Testis (tissue), 2 donors: ENCODE data around the gene AGAP2.

Experiments used
- POLR2A ChIP-seq: fragments of 450-650 bp; IDR thresholded peaks from one replicate; pipeline ENCODE4 v1.6.1; 2017; ENCODE audit warnings: antibody characterized with exemption, mild to moderate bottlenecking, moderate library complexity
- TF ChIP-seq, protein P1 (sequence below), 3 experiments: fragments of 450-650 bp in 2 of 3; fragments of 200-600 bp in 1 of 3; sonication (generic) in 1 of 3; IDR thresholded peaks; one replicate each; pipeline ENCODE4 v1.5.1; 2016 to 2019; ENCODE audit warnings: antibody characterized with exemption in 3 of 3, mild to moderate bottlenecking in 2 of 3, moderate library complexity in 1 of 3

DNA sequence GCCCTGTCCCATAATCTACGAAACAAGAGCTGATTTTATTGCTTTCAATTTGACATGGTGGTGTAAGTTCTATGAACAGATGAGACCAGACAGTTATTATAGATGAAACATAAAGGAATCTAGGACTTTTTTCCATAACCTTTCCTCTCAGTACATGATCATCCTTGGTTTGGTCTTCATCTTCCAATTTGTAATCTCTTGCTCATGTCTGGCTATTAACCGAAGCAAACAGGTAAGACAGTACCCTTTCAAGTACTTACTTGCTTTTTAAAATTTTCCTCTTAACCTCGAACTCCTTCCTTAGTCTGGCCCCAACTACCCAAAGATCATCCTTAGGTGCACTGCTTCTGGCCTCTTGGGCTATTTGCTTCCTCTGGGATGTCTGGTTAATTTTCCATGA lies 7.5 kb upstream of the AGAP2 start:
- TF ChIP-seq, protein P1, sequence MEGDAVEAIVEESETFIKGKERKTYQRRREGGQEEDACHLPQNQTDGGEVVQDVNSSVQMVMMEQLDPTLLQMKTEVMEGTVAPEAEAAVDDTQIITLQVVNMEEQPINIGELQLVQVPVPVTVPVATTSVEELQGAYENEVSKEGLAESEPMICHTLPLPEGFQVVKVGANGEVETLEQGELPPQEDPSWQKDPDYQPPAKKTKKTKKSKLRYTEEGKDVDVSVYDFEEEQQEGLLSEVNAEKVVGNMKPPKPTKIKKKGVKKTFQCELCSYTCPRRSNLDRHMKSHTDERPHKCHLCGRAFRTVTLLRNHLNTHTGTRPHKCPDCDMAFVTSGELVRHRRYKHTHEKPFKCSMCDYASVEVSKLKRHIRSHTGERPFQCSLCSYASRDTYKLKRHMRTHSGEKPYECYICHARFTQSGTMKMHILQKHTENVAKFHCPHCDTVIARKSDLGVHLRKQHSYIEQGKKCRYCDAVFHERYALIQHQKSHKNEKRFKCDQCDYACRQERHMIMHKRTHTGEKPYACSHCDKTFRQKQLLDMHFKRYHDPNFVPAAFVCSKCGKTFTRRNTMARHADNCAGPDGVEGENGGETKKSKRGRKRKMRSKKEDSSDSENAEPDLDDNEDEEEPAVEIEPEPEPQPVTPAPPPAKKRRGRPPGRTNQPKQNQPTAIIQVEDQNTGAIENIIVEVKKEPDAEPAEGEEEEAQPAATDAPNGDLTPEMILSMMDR (IDR thresholded peaks at IDR 0.05): no peak
- TF ChIP-seq POLR2A: no peak
